ENCODE results near the gene PRSS38.
A peak's percentile ranks its signal among the peaks of the same experiment; 100 is the strongest.

PRSS38 gene

GRCh38 chr1:227793948-227794816 lies 21.3 kb upstream of the PRSS38 start:
- no peak for FAIRE-seq

- no peak for FAIRE-seq
Observed at GRCh38 chr1:227794817-227795192, 20.7 kb upstream of the PRSS38 start.

- no peak for FAIRE-seq
Observed at GRCh38 chr1:227795732-227796131, 19.7 kb upstream of the PRSS38 start.

- no peak for FAIRE-seq
Observed at GRCh38 chr1:227796359-227796915, 19.0 kb upstream of the PRSS38 start.

GRCh38 chr1:227797144-227797543 lies 18.3 kb upstream of the PRSS38 start:
- no peak for FAIRE-seq

GRCh38 chr1:227797625-227798024 lies 17.9 kb upstream of the PRSS38 start:
- no peak for FAIRE-seq

GRCh38 chr1:227798078-227798802 lies 17.2 kb upstream of the PRSS38 start:
- no peak for FAIRE-seq

- no peak for FAIRE-seq
Observed at GRCh38 chr1:227799756-227800155, 15.7 kb upstream of the PRSS38 start.

GRCh38 chr1:227803933-227804332 lies 11.5 kb upstream of the PRSS38 start:
- peak; percentile 81 for FAIRE-seq

- FAIRE-seq = no peak
Observed at GRCh38 chr1:227805606-227806197, 9.8 kb upstream of the PRSS38 start.

GRCh38 chr1:227808566-227808965 lies 6.9 kb upstream of the PRSS38 start:
- no peak for FAIRE-seq

- no peak for FAIRE-seq
Observed at GRCh38 chr1:227809026-227809425, 6.4 kb upstream of the PRSS38 start.

GRCh38 chr1:227813962-227814361 lies 1.5 kb upstream of the PRSS38 start:
- no peak for FAIRE-seq

GRCh38 chr1:227816750-227817446 lies 1.4 kb downstream of the PRSS38 start:
- FAIRE-seq = no peak

- FAIRE-seq = no peak
Observed at GRCh38 chr1:227823537-227823936, 8.1 kb downstream of the PRSS38 start.

GRCh38 chr1:227824204-227824603 lies 8.7 kb downstream of the PRSS38 start:
- FAIRE-seq = no peak

- no peak for FAIRE-seq
Observed at GRCh38 chr1:227828786-227829185, 13.3 kb downstream of the PRSS38 start.

GRCh38 chr1:227838181-227838580 lies 22.7 kb downstream of the PRSS38 start:
- FAIRE-seq = no peak

GRCh38 chr1:227841096-227841495 lies 25.6 kb downstream of the PRSS38 start:
- FAIRE-seq = no peak

- FAIRE-seq = no peak
Observed at GRCh38 chr1:227844320-227845146, 29.1 kb downstream of the PRSS38 start.

- no peak for FAIRE-seq
Observed at GRCh38 chr1:227845147-227845458, 29.6 kb downstream of the PRSS38 start.

- no peak for FAIRE-seq
Observed at GRCh38 chr1:227845519-227845918, 30.0 kb downstream of the PRSS38 start.

All from A204.1 (cell line).